RWPE1 (cell line): ENCODE data around the gene PROM1.

ENCODE experiments used
- CTCF ChIA-PET: fragments of 350-600 bp; sonication (Branson Sonifier 250); formaldehyde crosslinking; extraction: SDS; loops from one replicate; lab custom pipeline; 2021; lab: Yijun Ruan, JAX
- POLR2A ChIA-PET: fragments of 400-600 bp; formaldehyde crosslinking; extraction: SDS; loops from one replicate; lab custom pipeline; 2020; ENCODE audit warnings: antibody characterized with exemption; ENCODE audit not compliant: low non-redundant PET; lab: Yijun Ruan, JAX
- DNase-seq: peaks from one replicate; pipeline ENCODE4 v3.0.0; 2012; ENCODE audit warnings: low spot score
- H3K27ac ChIP-seq: fragments of 450-650 bp; 2 replicates; pipeline ENCODE4 v1.5.1; 2017
- TF ChIP-seq, protein P1 (sequence below): fragments of 450-650 bp; conservative IDR thresholded peaks from 2 replicates; pipeline ENCODE4 v1.5.1; 2017; ENCODE audit warnings: low read depth, mild to moderate bottlenecking

The PROM1 gene

DNA sequence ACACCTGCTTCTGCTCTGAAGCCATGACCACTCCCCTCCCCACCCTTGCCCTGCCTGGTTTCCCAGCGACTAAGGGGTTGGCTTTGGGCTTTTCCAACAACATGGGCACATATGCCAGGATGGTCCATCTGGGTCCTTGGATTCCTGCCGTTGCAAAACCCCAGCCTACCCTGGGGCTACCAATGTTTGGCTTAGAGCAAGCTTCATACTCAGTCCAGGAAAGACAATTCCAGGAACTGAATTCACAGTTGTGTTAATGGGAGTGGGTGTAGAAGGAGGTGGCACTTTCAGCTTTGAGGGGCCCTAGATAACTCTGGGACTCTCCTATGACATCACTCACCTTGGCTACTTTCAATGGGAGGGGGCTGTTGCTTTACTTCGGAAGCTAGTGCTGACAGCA, 154.3 kb downstream of the PROM1 start:
- H3K27ac ChIP-seq = peak overlapping the region; percentile 57
- POLR2A ChIA-PET = no interaction called here
- CTCF ChIA-PET = interaction anchor here (0.6 to 0.7 kb wide), 2 partner anchors 172 to 257 kb away, joined by 3 read pairs; no protein-coding TSS in a partner anchor
- TF ChIP-seq, protein P1, sequence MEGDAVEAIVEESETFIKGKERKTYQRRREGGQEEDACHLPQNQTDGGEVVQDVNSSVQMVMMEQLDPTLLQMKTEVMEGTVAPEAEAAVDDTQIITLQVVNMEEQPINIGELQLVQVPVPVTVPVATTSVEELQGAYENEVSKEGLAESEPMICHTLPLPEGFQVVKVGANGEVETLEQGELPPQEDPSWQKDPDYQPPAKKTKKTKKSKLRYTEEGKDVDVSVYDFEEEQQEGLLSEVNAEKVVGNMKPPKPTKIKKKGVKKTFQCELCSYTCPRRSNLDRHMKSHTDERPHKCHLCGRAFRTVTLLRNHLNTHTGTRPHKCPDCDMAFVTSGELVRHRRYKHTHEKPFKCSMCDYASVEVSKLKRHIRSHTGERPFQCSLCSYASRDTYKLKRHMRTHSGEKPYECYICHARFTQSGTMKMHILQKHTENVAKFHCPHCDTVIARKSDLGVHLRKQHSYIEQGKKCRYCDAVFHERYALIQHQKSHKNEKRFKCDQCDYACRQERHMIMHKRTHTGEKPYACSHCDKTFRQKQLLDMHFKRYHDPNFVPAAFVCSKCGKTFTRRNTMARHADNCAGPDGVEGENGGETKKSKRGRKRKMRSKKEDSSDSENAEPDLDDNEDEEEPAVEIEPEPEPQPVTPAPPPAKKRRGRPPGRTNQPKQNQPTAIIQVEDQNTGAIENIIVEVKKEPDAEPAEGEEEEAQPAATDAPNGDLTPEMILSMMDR = no peak
- no peak for DNase-seq

- H3K27ac ChIP-seq = peak overlapping the region; percentile 57
- ChIA-PET CTCF (interaction anchor here (0.6 kb wide), 1 partner anchor 257 kb away, joined by 3 read pairs; no protein-coding TSS in a partner anchor), POLR2A (no interaction called here)
- no peak for DNase-seq
- TF ChIP-seq, protein P1 = no peak
These were observed 154.9 kb downstream of the PROM1 start for GRCh38 chr4:15928883-15929282.

DNA sequence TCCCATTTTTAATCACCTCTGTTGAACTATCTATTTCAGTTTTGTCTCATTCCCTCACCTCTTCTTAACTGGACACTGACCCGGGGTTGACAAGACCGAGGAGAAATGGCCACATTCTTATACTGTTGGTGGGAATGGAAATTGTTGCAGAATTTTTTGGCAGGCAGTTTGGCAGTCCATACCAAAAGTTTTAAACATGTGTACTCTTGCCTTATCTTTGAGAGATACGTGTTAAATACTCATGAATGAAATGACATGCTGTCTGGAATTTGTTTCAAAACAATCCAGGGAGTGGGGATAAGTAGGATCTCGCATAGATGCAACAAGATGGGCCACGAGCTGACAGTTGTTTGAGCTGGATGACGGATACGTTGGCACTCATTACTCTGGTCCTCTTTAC, 157.3 kb downstream of the PROM1 start:
- TF ChIP-seq, protein P1 = no peak
- no peak for DNase-seq
- CTCF ChIA-PET = interaction anchor here (0.6 kb wide), 1 partner anchor 278 kb away, joined by 3 read pairs; no protein-coding TSS in a partner anchor

GRCh38 chr4:15925830-15926229, 158.0 kb downstream of the PROM1 start:
- no peak for DNase-seq
- ChIA-PET CTCF (interaction anchor here (0.6 kb wide), 1 partner anchor 279 kb away, joined by 3 read pairs; no protein-coding TSS in a partner anchor), POLR2A (no interaction called here)
- H3K27ac ChIP-seq = peak overlapping the region; percentile 84
- TF ChIP-seq, protein P1 = no peak

More for the DNA sequence above, 157.3 kb downstream of the PROM1 start:
- POLR2A ChIA-PET = no interaction called here
- H3K27ac ChIP-seq = peak overlapping the region; percentile 84

DNA sequence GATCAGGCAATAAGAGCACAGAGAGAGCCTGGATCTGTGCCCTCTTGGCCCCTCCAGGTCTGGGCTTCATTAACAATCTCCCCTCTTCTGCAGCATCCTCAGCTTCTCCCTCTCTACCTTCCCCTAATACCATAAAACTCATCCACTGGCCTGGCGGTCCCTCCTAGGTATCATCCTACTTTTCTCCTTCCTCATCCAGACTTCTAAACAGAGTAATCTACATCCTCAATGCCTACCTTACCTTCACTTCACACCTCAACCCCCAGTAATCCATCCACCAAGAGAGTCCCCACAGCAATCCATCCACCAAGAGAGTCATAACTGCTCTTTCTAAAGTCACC, 162.3 kb downstream of the PROM1 start:
- POLR2A ChIA-PET = no interaction called here
- H3K27ac ChIP-seq = peak overlapping the region; percentile 67; the same call in 1 of the 2 replicates
- no peak for DNase-seq
- CTCF ChIA-PET = interaction anchor here (1.7 kb wide), 1 partner anchor 35 kb away, joined by 5 read pairs; no protein-coding TSS in a partner anchor
- TF ChIP-seq, protein P1 = no peak

- TF ChIP-seq, protein P1 = no peak
- ChIA-PET POLR2A (no interaction called here), CTCF (interaction anchor here (1.7 kb wide), 1 partner anchor 35 kb away, joined by 5 read pairs; no protein-coding TSS in a partner anchor)
- peak; percentile 72 for DNase-seq
- H3K27ac ChIP-seq = peak overlapping the region; percentile 72; the same call in 1 of the 2 replicates
These were observed 162.9 kb downstream of the PROM1 start for GRCh38 chr4:15920723-15921591.
